ENCODE measurements around the gene NEK5.

NEK5 gene

DNA sequence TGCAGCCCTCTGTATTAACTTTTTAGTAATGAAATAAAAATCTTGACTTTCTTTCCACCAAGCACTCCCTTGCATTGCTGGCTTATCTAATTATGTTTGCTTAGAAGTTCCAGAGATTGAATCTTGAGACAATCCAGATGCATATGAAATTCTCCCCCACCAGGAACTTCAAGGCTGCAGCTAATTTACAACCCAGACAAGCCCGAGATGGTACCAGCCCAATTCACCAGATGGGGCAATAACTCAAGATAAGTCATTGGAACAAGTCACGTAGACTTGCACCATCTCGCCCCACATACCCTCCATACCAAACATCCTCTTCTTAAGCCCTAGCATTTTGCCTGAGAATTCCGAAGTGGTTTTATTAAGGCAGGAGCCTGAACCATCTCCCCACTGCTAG is 75.4 kb downstream of the NEK5 start:
- TF ChIP-seq, protein P1, sequence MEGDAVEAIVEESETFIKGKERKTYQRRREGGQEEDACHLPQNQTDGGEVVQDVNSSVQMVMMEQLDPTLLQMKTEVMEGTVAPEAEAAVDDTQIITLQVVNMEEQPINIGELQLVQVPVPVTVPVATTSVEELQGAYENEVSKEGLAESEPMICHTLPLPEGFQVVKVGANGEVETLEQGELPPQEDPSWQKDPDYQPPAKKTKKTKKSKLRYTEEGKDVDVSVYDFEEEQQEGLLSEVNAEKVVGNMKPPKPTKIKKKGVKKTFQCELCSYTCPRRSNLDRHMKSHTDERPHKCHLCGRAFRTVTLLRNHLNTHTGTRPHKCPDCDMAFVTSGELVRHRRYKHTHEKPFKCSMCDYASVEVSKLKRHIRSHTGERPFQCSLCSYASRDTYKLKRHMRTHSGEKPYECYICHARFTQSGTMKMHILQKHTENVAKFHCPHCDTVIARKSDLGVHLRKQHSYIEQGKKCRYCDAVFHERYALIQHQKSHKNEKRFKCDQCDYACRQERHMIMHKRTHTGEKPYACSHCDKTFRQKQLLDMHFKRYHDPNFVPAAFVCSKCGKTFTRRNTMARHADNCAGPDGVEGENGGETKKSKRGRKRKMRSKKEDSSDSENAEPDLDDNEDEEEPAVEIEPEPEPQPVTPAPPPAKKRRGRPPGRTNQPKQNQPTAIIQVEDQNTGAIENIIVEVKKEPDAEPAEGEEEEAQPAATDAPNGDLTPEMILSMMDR (conservative IDR thresholded peaks at IDR 0.05; ENCODE audit: low read depth), result no peak
- CTCF ChIA-PET, result interaction anchor here (0.6 kb wide), 1 partner anchor 112 kb away, joined by 3 read pairs; no protein-coding TSS in a partner anchor
- no peak overlapping the region for H3K27ac ChIP-seq
- POLR2A ChIA-PET (ENCODE audit: low non-redundant PET), result no interaction called here
- DNase-seq (ENCODE audit: low spot score), result peak; percentile 25

GRCh38 chr13:52051400-52051799 is 77.5 kb downstream of the NEK5 start:
- TF ChIP-seq, protein P1 (conservative IDR thresholded peaks at IDR 0.05; ENCODE audit: low read depth), result no peak
- ChIA-PET CTCF (interaction anchor here (0.7 to 0.8 kb wide), 3 partner anchors 16 to 92 kb away, joined by 3 to 4 read pairs (median 4); no protein-coding TSS in a partner anchor), POLR2A (ENCODE audit: low non-redundant PET) (no interaction called here)
- H3K27ac ChIP-seq, result no peak overlapping the region
- no peak for DNase-seq (ENCODE audit: low spot score)

GRCh38 chr13:52048516-52048915 is 80.4 kb downstream of the NEK5 start:
- DNase-seq (ENCODE audit: low spot score), result no peak
- TF ChIP-seq, protein P1 (conservative IDR thresholded peaks at IDR 0.05; ENCODE audit: low read depth), result no peak
- H3K27ac ChIP-seq, result no peak overlapping the region
- ChIA-PET CTCF (interaction anchor here (0.6 kb wide), 3 partner anchors 47 to 75 kb away, joined by 3 to 6 read pairs (median 3); no protein-coding TSS in a partner anchor), POLR2A (ENCODE audit: low non-redundant PET) (no interaction called here)

- H3K27ac ChIP-seq, result no peak overlapping the region
- ChIA-PET CTCF (no interaction called here), POLR2A (ENCODE audit: low non-redundant PET) (no interaction called here)
- DNase-seq (ENCODE audit: low spot score), result no peak
- TF ChIP-seq, protein P1 (conservative IDR thresholded peaks at IDR 0.05; ENCODE audit: low read depth), result no peak
These were observed 81.4 kb downstream of the NEK5 start for GRCh38 chr13:52047463-52047862.

DNA sequence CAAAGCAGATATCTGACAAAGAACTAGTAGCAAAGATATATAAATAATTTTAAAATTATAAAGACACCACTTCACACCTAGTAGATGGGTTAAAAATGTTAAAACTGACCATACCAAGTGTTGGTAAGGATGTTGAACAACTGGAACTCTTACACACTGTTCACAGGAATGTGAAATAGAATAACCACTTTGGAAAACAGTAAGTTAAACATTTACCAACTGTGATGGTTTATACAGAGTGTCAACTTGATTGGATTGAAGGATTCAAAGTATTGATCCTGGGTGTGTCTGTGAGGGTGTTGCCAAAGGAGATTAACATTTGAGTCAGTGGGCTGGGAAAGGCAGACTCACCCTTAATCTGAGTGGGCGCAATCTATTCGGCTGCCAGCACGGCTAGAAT is 85.2 kb downstream of the NEK5 start:
- POLR2A ChIA-PET (ENCODE audit: low non-redundant PET), result no interaction called here
- no peak for DNase-seq (ENCODE audit: low spot score)
- CTCF ChIA-PET, result no interaction called here
- TF ChIP-seq, protein P1 (conservative IDR thresholded peaks at IDR 0.05; ENCODE audit: low read depth), result no peak
- no peak overlapping the region for H3K27ac ChIP-seq

- H3K27ac ChIP-seq, result no peak overlapping the region
- TF ChIP-seq, protein P1 (conservative IDR thresholded peaks at IDR 0.05; ENCODE audit: low read depth), result no peak
- no peak for DNase-seq (ENCODE audit: low spot score)
- POLR2A ChIA-PET (ENCODE audit: low non-redundant PET), result no interaction called here
- CTCF ChIA-PET, result no interaction called here
These were observed 92.8 kb downstream of the NEK5 start for GRCh38 chr13:52036037-52036436.

Measured in RWPE1 (cell line).